GM13976 (cell line): Measurements from ENCODE around the gene PSKH1.

Experiments
- DNase-seq: peaks from one replicate; pipeline ENCODE4 v3.0.0; 2012; ENCODE audit warnings: low spot score
- in situ Hi-C: fragments of 300-500 bp; cut with MboI; formaldehyde crosslinking; loops from one replicate; pipeline ENCODE4 v1.12.0; 2022; ENCODE audit warnings: low sequenced_read_pairs, mixed read lengths, inconsistent platforms; ENCODE audit not compliant: unreplicated experiment
- TF ChIP-seq, protein P1 (sequence below): IDR thresholded peaks from 2 replicates; pipeline ENCODE4 v1.5.1; 2012; ENCODE audit warnings: borderline replicate concordance, mild to moderate bottlenecking; ENCODE audit not compliant: insufficient read depth; ENCODE audit errors: extremely low read depth, missing control alignments, control extremely low read depth

The PSKH1 gene

DNA sequence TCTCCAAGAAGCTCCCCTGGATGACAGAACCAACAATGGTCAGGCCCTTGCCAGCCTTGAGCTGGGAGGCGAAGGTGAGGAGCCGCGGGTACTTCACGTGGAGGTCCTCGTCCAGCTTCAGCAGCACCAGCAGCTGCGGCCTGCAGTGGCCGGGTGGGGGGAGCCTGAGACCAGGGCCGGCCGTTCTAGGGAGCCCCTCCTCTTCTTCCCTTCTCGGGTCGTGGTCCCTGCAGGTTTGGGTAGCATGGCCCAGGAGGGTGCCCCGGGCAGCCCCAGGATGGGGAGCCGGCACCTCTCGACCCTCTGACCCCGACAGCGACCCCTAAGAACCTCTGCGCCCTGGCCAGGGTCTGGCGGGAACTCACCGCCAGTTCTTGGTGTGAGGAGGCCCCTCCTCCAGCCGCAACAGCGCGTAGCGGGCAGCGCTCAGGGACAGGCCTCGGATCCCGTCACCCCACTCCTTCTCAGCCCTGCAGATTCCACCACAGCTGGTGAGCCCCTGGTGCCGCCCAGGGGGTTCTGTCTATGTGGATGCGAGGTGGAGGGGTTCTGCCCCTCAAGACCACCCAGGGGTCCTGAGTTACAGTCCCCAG is 54.0 kb downstream of the PSKH1 start:
- no peak for DNase-seq
- TF ChIP-seq, protein P1, sequence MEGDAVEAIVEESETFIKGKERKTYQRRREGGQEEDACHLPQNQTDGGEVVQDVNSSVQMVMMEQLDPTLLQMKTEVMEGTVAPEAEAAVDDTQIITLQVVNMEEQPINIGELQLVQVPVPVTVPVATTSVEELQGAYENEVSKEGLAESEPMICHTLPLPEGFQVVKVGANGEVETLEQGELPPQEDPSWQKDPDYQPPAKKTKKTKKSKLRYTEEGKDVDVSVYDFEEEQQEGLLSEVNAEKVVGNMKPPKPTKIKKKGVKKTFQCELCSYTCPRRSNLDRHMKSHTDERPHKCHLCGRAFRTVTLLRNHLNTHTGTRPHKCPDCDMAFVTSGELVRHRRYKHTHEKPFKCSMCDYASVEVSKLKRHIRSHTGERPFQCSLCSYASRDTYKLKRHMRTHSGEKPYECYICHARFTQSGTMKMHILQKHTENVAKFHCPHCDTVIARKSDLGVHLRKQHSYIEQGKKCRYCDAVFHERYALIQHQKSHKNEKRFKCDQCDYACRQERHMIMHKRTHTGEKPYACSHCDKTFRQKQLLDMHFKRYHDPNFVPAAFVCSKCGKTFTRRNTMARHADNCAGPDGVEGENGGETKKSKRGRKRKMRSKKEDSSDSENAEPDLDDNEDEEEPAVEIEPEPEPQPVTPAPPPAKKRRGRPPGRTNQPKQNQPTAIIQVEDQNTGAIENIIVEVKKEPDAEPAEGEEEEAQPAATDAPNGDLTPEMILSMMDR = no peak
- in situ Hi-C loops = no loop called here

DNA sequence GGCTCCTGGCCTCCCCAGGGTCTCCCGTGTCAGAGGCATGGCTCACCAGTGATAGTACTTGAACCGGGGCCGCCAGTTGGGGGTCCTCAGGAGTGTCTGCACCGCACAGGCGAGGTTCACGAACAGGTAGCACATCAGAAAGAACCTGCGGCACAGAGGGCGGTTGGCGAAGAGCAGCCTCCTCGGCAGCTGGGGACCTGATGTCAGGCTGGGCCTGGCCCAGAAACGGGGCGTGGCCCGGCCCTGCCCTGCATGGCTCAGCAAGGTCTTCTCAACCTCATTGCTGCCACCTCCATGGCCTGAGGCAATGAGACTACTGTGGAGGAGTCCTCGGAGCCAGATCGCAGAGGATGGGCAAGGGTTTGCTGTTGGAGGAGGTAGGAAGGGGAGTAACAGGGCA is 55.0 kb downstream of the PSKH1 start:
- no peak for DNase-seq
- in situ Hi-C loops = no loop called here
- TF ChIP-seq, protein P1 = no peak

DNA sequence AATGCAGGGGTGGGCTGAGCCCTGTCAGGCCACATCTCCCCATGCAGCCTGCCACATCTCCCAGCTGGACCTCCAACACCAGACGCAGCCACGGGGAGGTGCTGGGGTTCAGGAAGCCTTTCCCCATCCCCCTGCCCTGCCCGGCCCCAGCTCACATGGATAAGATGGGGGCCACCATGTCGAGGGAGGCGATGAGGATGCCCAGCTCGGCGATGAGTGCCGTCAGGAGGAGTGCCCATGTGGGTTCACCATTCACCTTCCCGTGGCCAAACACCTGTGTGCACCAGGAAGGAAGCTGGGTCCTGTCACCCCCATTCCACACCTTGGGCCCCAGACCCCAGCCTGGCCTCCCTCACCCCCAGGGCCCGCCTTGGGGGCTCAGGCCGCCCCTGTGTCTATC is 56.6 kb downstream of the PSKH1 start:
- DNase-seq = no peak
- in situ Hi-C loops = no loop called here
- TF ChIP-seq, protein P1 = no peak

DNA sequence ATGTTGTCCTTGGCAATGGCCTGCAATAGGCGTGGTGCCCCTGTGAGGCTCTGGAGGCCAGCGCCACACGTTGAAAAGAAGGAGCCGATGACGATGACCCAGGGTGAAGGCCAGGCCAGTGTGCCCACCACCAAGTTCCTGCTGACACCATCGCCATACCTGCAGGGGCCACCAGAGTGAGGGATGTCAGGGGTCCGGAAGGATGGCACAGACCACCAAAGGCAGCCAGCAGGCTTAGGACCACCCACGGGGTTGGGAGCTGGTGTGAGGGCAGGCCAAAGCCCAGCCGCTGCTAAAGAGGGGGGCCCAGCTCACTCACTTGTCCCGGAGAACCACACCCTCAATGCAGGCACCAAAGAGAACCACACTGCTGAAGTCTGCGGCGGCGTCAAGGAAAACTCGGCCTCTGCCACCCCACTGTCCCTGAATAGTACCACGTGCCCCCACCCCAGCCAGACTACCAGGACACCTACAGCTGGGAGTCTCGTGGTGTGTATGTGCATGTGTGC is 57.3 kb downstream of the PSKH1 start:
- DNase-seq = no peak
- TF ChIP-seq, protein P1 = no peak
- in situ Hi-C loops = no loop called here

DNA sequence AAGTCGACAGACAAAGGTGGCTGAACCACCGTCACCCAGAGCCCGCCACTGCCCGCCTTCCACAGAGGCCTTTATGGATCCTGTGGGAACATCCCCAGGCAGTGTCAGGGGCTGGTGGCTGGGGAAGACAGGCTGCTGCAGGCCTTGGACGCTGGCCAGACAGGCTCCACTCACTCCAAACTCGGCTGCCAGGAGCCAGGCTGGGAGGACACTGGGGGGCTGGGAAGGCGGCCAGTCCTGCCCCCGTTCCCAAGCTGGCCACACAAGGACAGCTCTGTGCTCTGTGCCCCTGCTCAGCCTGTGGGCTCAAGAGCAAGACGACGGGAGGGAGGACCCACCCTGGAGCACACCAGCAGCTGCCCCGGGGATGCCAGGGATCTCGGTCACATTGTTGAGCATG is 58.4 kb downstream of the PSKH1 start:
- TF ChIP-seq, protein P1 = no peak
- DNase-seq = no peak
- in situ Hi-C loops = no loop called here

DNA sequence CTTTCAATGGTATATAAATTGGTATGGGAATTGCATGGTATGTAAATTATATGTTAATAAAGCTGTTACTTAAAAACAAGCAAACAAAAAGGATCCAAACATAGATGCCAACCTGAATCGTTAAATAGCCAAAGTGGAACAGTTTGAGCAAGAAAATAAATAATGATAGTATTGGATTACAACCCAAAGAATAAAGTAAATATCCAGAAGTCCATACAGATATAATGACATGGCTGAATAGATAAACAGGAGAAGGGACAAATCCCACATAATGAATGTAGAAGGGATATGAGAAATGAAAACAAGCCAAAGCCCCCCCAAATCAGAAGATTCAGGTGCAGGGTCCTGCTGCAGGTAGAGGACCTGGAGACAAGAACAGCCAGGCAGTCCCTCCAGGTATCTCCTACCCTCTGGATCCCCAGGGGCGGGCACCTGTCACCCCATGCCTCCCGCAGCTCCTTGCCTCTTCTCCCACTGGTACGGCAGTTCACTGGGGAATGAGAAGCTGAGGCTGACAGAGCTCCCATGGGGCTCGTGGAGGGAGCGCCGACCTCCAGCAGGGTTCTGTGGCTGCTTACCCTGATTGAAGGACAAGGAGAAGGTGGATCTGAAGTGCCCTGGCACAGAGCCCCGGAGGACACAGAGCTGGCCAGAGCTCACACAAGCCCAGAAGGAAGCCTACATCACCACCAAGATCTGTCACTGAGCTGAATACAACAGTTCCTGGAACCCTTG is 60.8 kb downstream of the PSKH1 start:
- in situ Hi-C loops = no loop called here
- TF ChIP-seq, protein P1 = no peak
- DNase-seq = no peak
